Prostate gland (tissue), 2 donors: Measurements from ENCODE around the gene SLFN12L.

Experiments used
- CTCF ChIP-seq, 4 experiments: fragments of 200-600 bp in 2 of 4; fragments of 450-650 bp in 2 of 4; sonication (generic) in 2 of 4; IDR thresholded peaks; 1 replicate in 3 of 4; 2 replicates in 1 of 4; pipeline ENCODE4 v1.5.1; 2016 to 2019; ENCODE audit warnings: antibody characterized with exemption in 4 of 4, mild to moderate bottlenecking in 2 of 4, moderate library complexity in 2 of 4
- POLR2AphosphoS5 ChIP-seq: sonication (generic); formaldehyde crosslinking; IDR thresholded peaks from one replicate; pipeline ENCODE4 v1.6.1; 2017; ENCODE audit warnings: antibody characterized with exemption

DNA sequence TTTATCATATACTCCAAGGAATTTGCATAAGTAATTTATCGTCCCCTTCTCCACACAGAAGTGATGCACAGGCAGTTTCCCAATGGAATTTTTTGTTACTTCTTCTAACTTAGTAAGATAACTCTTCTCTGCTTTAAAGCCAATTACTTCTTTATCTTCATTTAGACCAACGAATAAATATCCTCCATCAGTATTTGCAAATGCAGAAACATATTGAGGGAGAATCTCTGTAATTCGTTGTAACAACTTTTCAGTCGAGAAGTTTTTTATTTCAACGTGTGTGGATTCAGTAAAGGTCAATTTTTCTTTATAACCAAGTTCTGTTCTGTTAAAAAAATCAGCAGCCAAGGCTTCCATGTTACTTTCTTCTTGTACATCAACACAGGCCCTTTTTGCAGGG is 58.2 kb downstream of the SLFN12L start:
- no peak for TF ChIP-seq POLR2AphosphoS5
- TF ChIP-seq CTCF (IDR thresholded peaks at IDR 0.05): no peak
